PC-9 (cell line): ENCODE results near the gene MRPL1. TPM values are rescaled to one million over a fixed set of nuclear protein-coding genes. Genes with fewer than 3 reads are reported as not detected.

ENCODE experiments used
- BruUV-seq: library from RNA; stranded (reverse); fragments of 400-500 nt; replicated peaks from 2 replicates; lab custom pipeline; 2021; lab: Mats Ljungman, UMichigan
- CTCF ChIA-PET: fragments of 300-600 bp; sonication (Branson Sonifier 250); formaldehyde crosslinking; loops from one replicate; lab custom pipeline; 2022; ENCODE audit warnings: antibody characterized with exemption; lab: Charles Lee
- POLR2A ChIA-PET: fragments of 300-600 bp; sonication (Branson Sonifier 250); formaldehyde crosslinking; loops from one replicate; lab custom pipeline; 2022; ENCODE audit warnings: antibody characterized with exemption; ENCODE audit not compliant: unreplicated experiment; lab: Charles Lee
- DNase-seq, 2 experiments: peaks; one replicate each; pipeline versions ENCODE4 v3.0.0 to v3.0.0-alpha.2; 2015 to 2022; ENCODE audit warnings: mixed read lengths in 1 of 2
- H2AFZ ChIP-seq: fragments of 200-600 bp; sonication (generic); 2 replicates; pipeline ENCODE4 v1.8.1; 2017; ENCODE audit warnings: antibody characterized with exemption
- H3F3A ChIP-seq: fragments of 200-600 bp; sonication (generic); 2 replicates; pipeline ENCODE4 v1.8.1; 2017; ENCODE audit warnings: antibody characterized with exemption, mild to moderate bottlenecking, low read depth; ENCODE audit not compliant: insufficient read depth
- H3K27ac ChIP-seq: fragments of 200-600 bp; sonication (generic); 2 replicates; pipeline ENCODE4 v1.6.1; 2016; ENCODE audit warnings: mixed run types
- H3K27me3 ChIP-seq: fragments of 200-600 bp; sonication (generic); 2 replicates; pipeline ENCODE4 v1.6.1; 2016; ENCODE audit warnings: low read depth, mixed run types; ENCODE audit not compliant: insufficient read depth
- H3K36me3 ChIP-seq: fragments of 200-600 bp; sonication (generic); 2 replicates; pipeline ENCODE4 v1.6.1; 2016; ENCODE audit warnings: low read depth, mixed run types
- H3K4me1 ChIP-seq: fragments of 200-600 bp; sonication (generic); replicated peaks from 2 replicates; pipeline ENCODE4 v1.6.1; 2016; ENCODE audit warnings: mixed run types; ENCODE audit not compliant: insufficient read depth
- H3K4me2 ChIP-seq: fragments of 200-600 bp; sonication (generic); 2 replicates; pipeline ENCODE4 v1.6.1; 2017; ENCODE audit warnings: mixed run types
- H3K4me3 ChIP-seq: fragments of 200-600 bp; sonication (generic); 2 replicates; pipeline ENCODE4 v1.6.1; 2016; ENCODE audit warnings: mixed run types
- H3K79me2 ChIP-seq: fragments of 200-600 bp; sonication (generic); 2 replicates; pipeline ENCODE4 v1.6.1; 2017; ENCODE audit warnings: low read depth, mixed run types
- H3K9me2 ChIP-seq: fragments of 200-600 bp; sonication (generic); 2 replicates; pipeline ENCODE4 v1.8.1; 2017; ENCODE audit warnings: mild to moderate bottlenecking; ENCODE audit not compliant: insufficient read depth
- H3K9me3 ChIP-seq: fragments of 200-600 bp; sonication (generic); 2 replicates; pipeline ENCODE4 v1.8.1; 2016; ENCODE audit warnings: low read depth; ENCODE audit not compliant: insufficient read depth
- H4K20me1 ChIP-seq: fragments of 200-600 bp; sonication (generic); 2 replicates; pipeline ENCODE4 v1.8.1; 2017; ENCODE audit not compliant: insufficient read depth
- CTCF ChIP-seq: fragments of 200-600 bp; sonication (generic); conservative IDR thresholded peaks from 2 replicates; pipeline ENCODE4 v1.6.1; 2017; ENCODE audit warnings: mixed run types, antibody characterized with exemption, mild to moderate bottlenecking, moderate library complexity
- EZH2 ChIP-seq: fragments of 200-600 bp; sonication (generic); IDR thresholded peaks from 2 replicates; pipeline ENCODE4 v1.8.0; 2017; ENCODE audit warnings: antibody characterized with exemption, low read depth
- intact Hi-C: fragments of 100-400 bp; cut with micrococcal nuclease; formaldehyde crosslinking; loops from one replicate; pipeline ENCODE4 v1.10.0; 2022; ENCODE audit not compliant: unreplicated experiment
- total RNA-seq: library from RNA; stranded (reverse); gene quantifications from 2 replicates; pipeline ENCODE4 v1.2.3, GENCODE V29; 2021

Gene MRPL1
- total RNA-seq, 1 experiment from 2014 or later = 20.3 TPM

GRCh38 chr4:77865259-77865658 is 2.6 kb downstream of the MRPL1 start:
- Histone ChIP-seq H3K4me2 (no peak overlapping the region), H3K9me2 (no peaks in the 10 kb centered on the region), H3K27ac (no peak overlapping the region), H3F3A (no peaks in the 10 kb centered on the region), H3K36me3 (no peaks in the 10 kb centered on the region), H3K79me2 (peaks cover 31% of the 10 kb centered on the region), H3K4me3 (no peak overlapping the region), H3K9me3 (no peaks in the 10 kb centered on the region), H2AFZ (no peak overlapping the region), H4K20me1 (no peaks in the 10 kb centered on the region), H3K27me3 (no peaks in the 10 kb centered on the region), H3K4me1 (peaks cover 16% of the 10 kb centered on the region; the same call in 1 of the 2 replicates)
- DNase-seq = no peak
- intact Hi-C loops = no loop called here
- POLR2A ChIA-PET = no interaction called here
- no TSS peak for BruUV-seq
- CTCF ChIA-PET = no interaction called here
- TF ChIP-seq CTCF = no peak
- no peak for TF ChIP-seq EZH2

- intact Hi-C loops = no loop called here
- Histone ChIP-seq H3K36me3 (no peaks in the 10 kb centered on the region; the same call in 1 of the 2 replicates), H3K4me1 (no peaks in the 10 kb centered on the region), H4K20me1 (no peaks in the 10 kb centered on the region), H3K4me2 (no peak overlapping the region), H3K27ac (no peak overlapping the region), H3K4me3 (no peak overlapping the region), H3K9me2 (no peaks in the 10 kb centered on the region), H3K27me3 (no peaks in the 10 kb centered on the region), H3F3A (no peaks in the 10 kb centered on the region), H2AFZ (no peak overlapping the region), H3K79me2 (peaks cover 5% of the 10 kb centered on the region; the same call in 1 of the 2 replicates), H3K9me3 (no peaks in the 10 kb centered on the region)
- POLR2A ChIA-PET = no interaction called here
- TF ChIP-seq EZH2 = no peak
- no peak for TF ChIP-seq CTCF
- no TSS peak for BruUV-seq
- no peak for DNase-seq
- CTCF ChIA-PET = no interaction called here
These were observed 10.3 kb downstream of the MRPL1 start for GRCh38 chr4:77872723-77873445.

- no TSS peak for BruUV-seq
- no peaks in the 10 kb centered on the region for H3K27me3 ChIP-seq
- no peaks in the 10 kb centered on the region for H3K9me2 ChIP-seq
- H4K20me1 ChIP-seq = no peaks in the 10 kb centered on the region
- CTCF ChIA-PET = no interaction called here
- TF ChIP-seq CTCF = no peak
- no peak for TF ChIP-seq EZH2
- intact Hi-C loops = no loop called here
- DNase-seq = no peak
- H3K9me3 ChIP-seq = no peaks in the 10 kb centered on the region
- no peak overlapping the region for H3K27ac ChIP-seq
- H3K4me3 ChIP-seq = no peak overlapping the region
- H3K79me2 ChIP-seq = no peaks in the 10 kb centered on the region
- H2AFZ ChIP-seq = no peak overlapping the region
- no peaks in the 10 kb centered on the region; the same call in 1 of the 2 replicates for H3K36me3 ChIP-seq
- H3K4me1 ChIP-seq = no peaks in the 10 kb centered on the region
- H3K4me2 ChIP-seq = no peak overlapping the region
- H3F3A ChIP-seq = no peaks in the 10 kb centered on the region
- POLR2A ChIA-PET = no interaction called here
These were observed 14.5 kb downstream of the MRPL1 start for GRCh38 chr4:77877167-77877566.
